Natural killer cell treated with Interleukin-12 subunit alpha and Interleukin-12 subunit beta and Interleukin-15 and Interleukin-18, amount 100 ng/mL, for 72 hours (primary cell): Measurements from ENCODE around the gene GRIK4. TPM values are rescaled to one million over a fixed set of nuclear protein-coding genes. Genes with fewer than 3 reads are reported as not detected.
A peak's percentile ranks its signal among the peaks of the same experiment; 100 is the strongest.

ENCODE experiments used
- ATAC-seq, 2 donors: fragments of 150-1000 bp; cut with Tn5 transposase in 1 of 2; sonication (Bioruptor Pico), chemical (Tn5 transposase) in 1 of 2; 2 replicates each; pipeline ENCODE4 v1.10.0; 2021
- DNase-seq: peaks from one replicate; pipeline ENCODE4 v3.0.0; 2022; ENCODE audit warnings: low spot score
- H3K27ac Mint-ChIP-seq, 2 donors: 1 replicate in 1 of 2; 2 replicates in 1 of 2; pipeline ENCODE4 v1.8.0; 2022; ENCODE audit warnings: mixed read lengths in 2 of 2, mild to moderate bottlenecking in 1 of 2, moderate library complexity in 1 of 2
- H3K27me3 Mint-ChIP-seq, 2 donors: 1 replicate in 1 of 2; 2 replicates in 1 of 2; pipeline ENCODE4 v1.8.0; 2022; ENCODE audit warnings: mixed read lengths in 2 of 2
- H3K36me3 Mint-ChIP-seq: one replicate; pipeline ENCODE4 v1.8.0; 2022; ENCODE audit warnings: mixed read lengths
- H3K4me1 Mint-ChIP-seq, 2 donors: 1 replicate in 1 of 2; 2 replicates in 1 of 2; pipeline ENCODE4 v1.8.0; 2022; ENCODE audit warnings: low read depth in 2 of 2, mixed read lengths in 2 of 2, mild to moderate bottlenecking in 1 of 2
- H3K4me3 Mint-ChIP-seq: one replicate; pipeline ENCODE4 v1.8.0; 2022; ENCODE audit warnings: mixed read lengths
- H3K9me3 Mint-ChIP-seq: 2 replicates; pipeline ENCODE4 v1.8.0; 2022; ENCODE audit warnings: mixed read lengths
- total RNA-seq, 2 donors: library from RNA; stranded (reverse); gene quantifications; one replicate each; pipeline ENCODE4 v1.2.3, GENCODE V29; 2022

GRIK4 gene
- total RNA-seq, 2 donors from 2014 or later: 1.4 to 1.8 TPM

GRCh38 chr11:120893440-120894201 is 382.1 kb downstream of the GRIK4 start:
- Mint-ChIP-seq H3K27me3 (no peaks in the 10 kb centered on the region), H3K27ac (no peak overlapping the region), H3K4me3 (no peak overlapping the region), H3K4me1 (peaks cover 0 to 13% of the 10 kb centered on the region in 2 donors), H3K36me3 (no peaks in the 10 kb centered on the region), H3K9me3 (no peaks in the 10 kb centered on the region)
- no peak for DNase-seq
- no peak for ATAC-seq

- no peak for ATAC-seq
These were observed 382.8 kb downstream of the GRIK4 start for GRCh38 chr11:120894202-120894985.

DNA sequence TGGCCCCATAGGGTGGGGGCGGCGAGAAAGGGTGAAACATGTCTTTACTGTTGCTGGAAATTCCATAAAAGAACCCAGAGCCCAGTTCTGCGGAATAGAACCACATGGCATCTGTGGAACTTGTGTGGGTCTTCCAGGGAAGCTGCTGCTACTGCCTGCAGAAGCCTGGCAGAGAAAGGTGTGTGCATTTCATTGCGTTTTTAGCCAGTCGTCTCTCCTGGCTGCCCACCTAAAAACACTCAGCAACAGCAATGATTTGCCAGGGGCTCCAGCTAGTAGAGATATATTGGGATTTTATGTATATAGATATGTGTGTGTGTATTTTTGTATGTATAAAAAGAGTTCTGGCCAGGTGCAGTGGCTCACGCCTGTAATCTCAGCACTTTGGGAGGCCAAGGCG is 385.1 kb downstream of the GRIK4 start:
- DNase-seq (no peak), ATAC-seq (no peak)
- Mint-ChIP-seq H3K36me3 (no peaks in the 10 kb centered on the region), H3K4me1 (peaks cover 15% of the 10 kb centered on the region in 2 donors), H3K9me3 (no peaks in the 10 kb centered on the region), H3K27ac (no peak overlapping the region), H3K4me3 (no peak overlapping the region), H3K27me3 (peaks cover 0 to 3% of the 10 kb centered on the region in 2 donors)

More at GRCh38 chr11:120894202-120894985, 382.8 kb downstream of the GRIK4 start:
- peak overlapping the region in 1 of 2 donors; percentile 48 for H3K27ac Mint-ChIP-seq
- no peaks in the 10 kb centered on the region for H3K27me3 Mint-ChIP-seq
- no peak for DNase-seq
- peaks cover 0 to 10% of the 10 kb centered on the region in 2 donors for H3K4me1 Mint-ChIP-seq
- no peaks in the 10 kb centered on the region for H3K9me3 Mint-ChIP-seq
- H3K36me3 Mint-ChIP-seq: no peaks in the 10 kb centered on the region
- no peak overlapping the region for H3K4me3 Mint-ChIP-seq

DNA sequence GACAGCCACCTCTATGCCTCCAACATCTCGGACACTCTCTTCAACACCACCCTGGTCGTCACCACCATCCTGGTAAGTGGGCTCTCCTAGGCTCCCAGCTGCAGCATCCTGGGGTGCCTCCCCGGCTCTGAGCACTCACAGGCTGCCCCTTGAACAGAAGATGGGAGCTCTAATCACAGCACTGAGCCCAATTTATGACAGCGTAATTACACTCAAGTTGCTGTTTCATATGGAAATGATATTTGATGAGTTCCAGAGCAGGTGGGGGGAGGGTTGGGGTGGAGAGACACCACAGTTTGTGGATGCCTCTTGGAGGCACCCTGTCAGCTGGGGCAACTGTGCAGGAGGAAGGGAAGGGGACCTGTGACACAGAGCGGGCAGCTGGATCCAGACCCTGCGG is 387.0 kb downstream of the GRIK4 start:
- no peaks in the 10 kb centered on the region for H3K9me3 Mint-ChIP-seq
- peak overlapping the region in 1 of 2 donors; percentile 60 for H3K27ac Mint-ChIP-seq
- H3K4me3 Mint-ChIP-seq: no peak overlapping the region
- H3K4me1 Mint-ChIP-seq: peaks cover 15% of the 10 kb centered on the region in 2 donors
- no peak for DNase-seq
- no peak for ATAC-seq
- no peaks in the 10 kb centered on the region for H3K36me3 Mint-ChIP-seq
- peaks cover 0 to 3% of the 10 kb centered on the region in 2 donors for H3K27me3 Mint-ChIP-seq

DNA sequence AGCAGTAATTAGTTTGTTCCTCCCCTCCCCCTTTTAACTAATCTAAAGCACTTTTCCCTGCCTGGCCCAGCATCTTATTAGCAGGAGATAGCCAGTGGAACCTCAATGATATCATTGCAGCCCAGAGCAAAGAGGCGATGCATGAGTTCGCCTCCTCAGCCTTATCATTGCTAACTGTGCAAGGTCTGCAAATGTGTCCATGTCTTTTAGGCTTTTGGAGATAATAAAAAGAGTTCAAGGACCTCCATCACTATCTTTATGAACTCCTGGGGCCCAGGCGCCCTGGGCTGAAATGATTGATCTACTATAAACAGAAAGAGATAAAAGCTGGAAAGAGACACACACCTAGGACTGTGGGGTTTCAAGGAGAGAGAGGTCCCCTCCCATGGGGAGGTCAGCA is 388.2 kb downstream of the GRIK4 start:
- Mint-ChIP-seq H3K9me3 (no peaks in the 10 kb centered on the region), H3K4me1 (peaks cover 12 to 15% of the 10 kb centered on the region in 2 donors), H3K4me3 (no peak overlapping the region), H3K27me3 (peaks cover 0 to 3% of the 10 kb centered on the region in 2 donors), H3K36me3 (no peaks in the 10 kb centered on the region), H3K27ac (peak overlapping the region in 1 of 2 donors; percentile 51)
- no peak for DNase-seq
- ATAC-seq: no peak

GRCh38 chr11:120900643-120901042 is 389.1 kb downstream of the GRIK4 start:
- no peak for ATAC-seq
- Mint-ChIP-seq H3K36me3 (no peaks in the 10 kb centered on the region), H3K4me3 (no peak overlapping the region), H3K27ac (peak overlapping the region in 1 of 2 donors; percentile 51), H3K27me3 (peaks cover 0 to 3% of the 10 kb centered on the region in 2 donors), H3K9me3 (no peaks in the 10 kb centered on the region), H3K4me1 (peaks cover 9 to 17% of the 10 kb centered on the region in 2 donors)
- DNase-seq: no peak

DNA sequence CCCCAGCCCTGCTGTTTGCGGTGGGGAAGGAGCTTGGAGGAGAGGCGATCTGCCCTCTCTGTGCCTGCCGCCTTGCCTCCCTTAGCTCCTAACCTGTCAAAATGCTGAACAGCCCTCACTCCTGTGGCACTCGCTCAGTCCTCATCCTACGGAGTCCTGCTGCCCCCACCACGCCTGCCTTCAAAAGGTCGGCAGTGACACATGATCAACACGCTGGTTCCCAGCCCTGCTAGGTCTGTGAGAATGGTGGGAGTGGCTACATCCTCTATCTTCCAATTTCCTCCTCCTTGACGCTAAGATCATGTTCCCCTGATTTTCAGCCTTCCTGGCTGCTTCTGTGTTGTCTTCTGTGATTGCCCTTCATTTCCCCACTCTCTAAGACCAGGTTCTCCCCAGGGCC is 392.1 kb downstream of the GRIK4 start:
- no peak overlapping the region for H3K27ac Mint-ChIP-seq
- H3K27me3 Mint-ChIP-seq: peaks cover 0 to 3% of the 10 kb centered on the region in 2 donors
- DNase-seq (no peak), ATAC-seq (no peak)
- no peaks in the 10 kb centered on the region for H3K9me3 Mint-ChIP-seq
- no peaks in the 10 kb centered on the region for H3K36me3 Mint-ChIP-seq
- H3K4me1 Mint-ChIP-seq: peaks cover 27 to 44% of the 10 kb centered on the region in 2 donors
- H3K4me3 Mint-ChIP-seq: no peak overlapping the region

DNA sequence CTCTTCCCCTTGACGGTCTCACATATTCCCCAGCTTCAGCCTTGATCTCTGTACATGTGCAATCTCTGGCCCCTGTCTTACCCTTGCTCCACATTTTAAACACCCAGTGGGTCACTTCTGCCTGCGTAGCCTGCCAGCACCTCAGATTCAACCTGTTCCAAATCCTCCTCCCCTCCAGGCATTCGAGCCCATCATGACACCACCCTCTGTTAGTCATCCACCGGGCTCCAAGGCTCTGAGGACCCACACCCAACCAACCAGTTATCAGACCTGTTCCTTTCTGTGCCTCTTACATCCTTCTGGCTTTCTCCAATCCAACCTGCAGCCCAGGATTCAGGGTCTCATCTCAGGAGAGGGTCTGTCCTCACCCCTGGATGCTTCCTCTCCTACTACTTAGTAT is 392.6 kb downstream of the GRIK4 start:
- DNase-seq (no peak), ATAC-seq (no peak)
- Mint-ChIP-seq H3K27ac (no peak overlapping the region), H3K4me3 (no peak overlapping the region), H3K4me1 (peaks cover 32 to 48% of the 10 kb centered on the region in 2 donors), H3K36me3 (no peaks in the 10 kb centered on the region), H3K27me3 (peaks cover 0 to 3% of the 10 kb centered on the region in 2 donors), H3K9me3 (no peaks in the 10 kb centered on the region)

- DNase-seq (no peak), ATAC-seq (no peak)
- Mint-ChIP-seq H3K9me3 (peaks cover 3% of the 10 kb centered on the region), H3K4me3 (peak overlapping the region; percentile 52), H3K27me3 (no peaks in the 10 kb centered on the region), H3K4me1 (peaks cover 45 to 53% of the 10 kb centered on the region in 2 donors), H3K36me3 (peaks cover 13% of the 10 kb centered on the region), H3K27ac (peak overlapping the region in 1 of 2 donors; percentile 81)
These were observed 395.2 kb downstream of the GRIK4 start for GRCh38 chr11:120906766-120907165.

DNA sequence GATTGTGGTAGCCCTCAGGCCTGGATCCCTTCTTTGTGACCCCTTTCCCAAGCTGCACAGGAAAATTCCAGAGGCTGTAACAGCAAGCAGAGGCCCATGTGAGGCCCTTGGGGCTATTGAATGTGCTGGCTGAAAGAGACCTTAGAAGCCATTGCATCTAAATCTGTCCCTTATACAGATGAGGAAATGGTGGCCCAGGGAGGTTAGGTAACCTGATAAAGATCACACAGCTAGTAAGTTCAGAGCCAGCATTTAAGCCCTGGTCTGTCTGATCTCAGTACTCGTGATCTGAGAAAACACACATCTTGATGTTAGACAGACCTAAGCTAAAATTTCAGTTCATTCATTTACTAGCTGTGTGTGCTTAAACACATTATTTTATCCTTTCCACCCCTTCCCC is 396.4 kb downstream of the GRIK4 start:
- no peak for DNase-seq
- Mint-ChIP-seq H3K4me1 (peaks cover 55 to 63% of the 10 kb centered on the region in 2 donors), H3K36me3 (peaks cover 13% of the 10 kb centered on the region), H3K4me3 (peak overlapping the region; percentile 52), H3K27me3 (no peaks in the 10 kb centered on the region), H3K27ac (peak overlapping the region; percentile 81 to 85), H3K9me3 (peaks cover 3% of the 10 kb centered on the region)
- ATAC-seq: no peak

DNA sequence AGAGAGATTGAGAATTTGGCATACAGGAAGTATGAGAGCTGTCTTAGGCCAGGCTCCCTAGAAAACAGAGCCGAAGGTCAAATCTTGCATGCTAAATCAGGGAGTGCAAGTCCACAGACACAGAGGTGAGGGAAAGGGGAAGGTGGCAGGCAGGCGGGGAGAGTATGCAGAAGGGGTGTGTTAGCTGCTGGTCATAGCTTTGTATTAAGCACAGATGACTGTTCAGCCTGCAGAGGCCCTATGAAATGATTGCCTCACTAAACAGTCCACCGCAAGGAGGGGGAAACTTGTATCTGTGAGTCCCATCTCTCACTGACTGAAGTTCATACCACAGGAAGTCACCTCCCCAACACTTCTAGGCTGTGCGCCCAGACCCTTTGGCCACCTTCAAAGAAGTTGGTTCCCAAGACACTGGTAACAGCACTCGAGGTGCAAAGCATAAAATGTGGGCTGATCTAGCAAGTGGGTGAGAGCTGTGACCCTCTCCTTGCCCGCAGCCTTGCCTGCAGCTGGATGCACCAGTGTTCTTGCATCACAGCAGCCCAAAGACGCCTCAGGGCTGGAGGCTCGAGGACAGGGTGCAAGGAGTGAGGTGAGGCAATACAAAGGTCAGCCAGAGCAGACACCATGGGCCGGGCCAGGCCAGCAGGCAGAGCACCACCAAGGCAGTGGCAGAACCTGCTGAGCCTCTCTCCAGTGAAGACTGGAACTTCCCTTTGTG is 397.1 kb downstream of the GRIK4 start:
- peak overlapping the region; percentile 81 to 85 for H3K27ac Mint-ChIP-seq
- DNase-seq: peak; percentile 92
- peaks cover 3% of the 10 kb centered on the region for H3K9me3 Mint-ChIP-seq
- peaks cover 55 to 63% of the 10 kb centered on the region in 2 donors for H3K4me1 Mint-ChIP-seq
- peak overlapping the region; percentile 52 for H3K4me3 Mint-ChIP-seq
- peaks cover 13% of the 10 kb centered on the region for H3K36me3 Mint-ChIP-seq
- H3K27me3 Mint-ChIP-seq: no peaks in the 10 kb centered on the region
- peak; percentile 94 for ATAC-seq

GRCh38 chr11:120909676-120910416 is 398.3 kb downstream of the GRIK4 start:
- ATAC-seq: no peak

DNA sequence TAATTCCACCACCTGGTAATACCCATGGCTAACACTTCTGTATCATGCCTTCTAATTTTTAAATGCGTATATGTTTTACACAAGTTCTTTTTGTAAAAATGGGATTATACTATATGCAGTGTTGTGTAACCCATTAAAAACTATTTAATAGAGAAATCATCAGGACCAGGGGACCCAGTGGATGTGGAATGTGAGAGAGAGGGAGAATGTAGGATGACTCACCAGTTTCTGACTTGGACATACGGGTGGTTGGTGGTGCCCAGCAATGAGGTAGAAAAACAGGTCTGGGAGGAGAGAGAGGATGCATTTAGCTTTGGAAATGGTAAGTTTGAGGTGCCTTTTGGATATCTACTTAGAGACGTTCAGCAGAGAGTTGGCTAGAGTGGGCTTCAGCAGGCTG is 400.4 kb downstream of the GRIK4 start:
- ATAC-seq (no peak), DNase-seq (no peak)
- Mint-ChIP-seq H3K9me3 (peaks cover 3% of the 10 kb centered on the region), H3K4me3 (peak overlapping the region; percentile 9), H3K36me3 (peaks cover 13% of the 10 kb centered on the region), H3K27ac (peak overlapping the region in 1 of 2 donors; percentile 20), H3K4me1 (peaks cover 52 to 54% of the 10 kb centered on the region in 2 donors), H3K27me3 (peaks cover 0 to 2% of the 10 kb centered on the region in 2 donors)

More at GRCh38 chr11:120909676-120910416, 398.3 kb downstream of the GRIK4 start:
- peaks cover 0 to 2% of the 10 kb centered on the region in 2 donors for H3K27me3 Mint-ChIP-seq
- peaks cover 3% of the 10 kb centered on the region for H3K9me3 Mint-ChIP-seq
- peaks cover 61 to 63% of the 10 kb centered on the region in 2 donors for H3K4me1 Mint-ChIP-seq
- H3K27ac Mint-ChIP-seq: peak overlapping the region; percentile 81 to 85
- peaks cover 13% of the 10 kb centered on the region for H3K36me3 Mint-ChIP-seq
- H3K4me3 Mint-ChIP-seq: peak overlapping the region; percentile 64
- no peak for DNase-seq
